Measurements from ENCODE around the gene EP400.

Gene EP400

GRCh38 chr12:132064631-132065030 lies 114.9 kb downstream of the EP400 start:
- H3K4me3 ChIP-seq (ENCODE audit: low read depth, low read length) = no peak overlapping the region
- no peak for TF ChIP-seq CTCF (IDR thresholded peaks at IDR 0.05; ENCODE audit: low read depth, low read length)

- no peak overlapping the region for H3K4me3 ChIP-seq (ENCODE audit: low read depth, low read length)
- no peak for TF ChIP-seq CTCF (IDR thresholded peaks at IDR 0.05; ENCODE audit: low read depth, low read length)
Observed at GRCh38 chr12:132065203-132065602, 115.5 kb downstream of the EP400 start.

- no peak overlapping the region for H3K4me3 ChIP-seq (ENCODE audit: low read depth, low read length)
- no peak for TF ChIP-seq CTCF (IDR thresholded peaks at IDR 0.05; ENCODE audit: low read depth, low read length)
Observed at GRCh38 chr12:132065609-132066344, 116.0 kb downstream of the EP400 start.

GRCh38 chr12:132066345-132066685 lies 116.6 kb downstream of the EP400 start:
- TF ChIP-seq CTCF (IDR thresholded peaks at IDR 0.05; ENCODE audit: low read depth, low read length) = no peak
- H3K4me3 ChIP-seq (ENCODE audit: low read depth, low read length) = no peak overlapping the region

GRCh38 chr12:132066749-132067148 lies 117.0 kb downstream of the EP400 start:
- no peak for TF ChIP-seq CTCF (IDR thresholded peaks at IDR 0.05; ENCODE audit: low read depth, low read length)
- H3K4me3 ChIP-seq (ENCODE audit: low read depth, low read length) = no peak overlapping the region

GRCh38 chr12:132067182-132067581 lies 117.4 kb downstream of the EP400 start:
- H3K4me3 ChIP-seq (ENCODE audit: low read depth, low read length) = no peak overlapping the region

More at GRCh38 chr12:132067182-132067581, 117.4 kb downstream of the EP400 start:
- TF ChIP-seq CTCF (IDR thresholded peaks at IDR 0.05; ENCODE audit: low read depth, low read length) = no peak

Data from WI38 (cell line).